ENCODE data around the gene IGFALS. TPM values are rescaled to one million over a fixed set of nuclear protein-coding genes. Genes with fewer than 3 reads are reported as not detected.

IGFALS gene
- total RNA-seq, 4 donors from 2014 or later, result 0.47 to 1.1 (median 0.67) TPM; not detected in 1

DNA sequence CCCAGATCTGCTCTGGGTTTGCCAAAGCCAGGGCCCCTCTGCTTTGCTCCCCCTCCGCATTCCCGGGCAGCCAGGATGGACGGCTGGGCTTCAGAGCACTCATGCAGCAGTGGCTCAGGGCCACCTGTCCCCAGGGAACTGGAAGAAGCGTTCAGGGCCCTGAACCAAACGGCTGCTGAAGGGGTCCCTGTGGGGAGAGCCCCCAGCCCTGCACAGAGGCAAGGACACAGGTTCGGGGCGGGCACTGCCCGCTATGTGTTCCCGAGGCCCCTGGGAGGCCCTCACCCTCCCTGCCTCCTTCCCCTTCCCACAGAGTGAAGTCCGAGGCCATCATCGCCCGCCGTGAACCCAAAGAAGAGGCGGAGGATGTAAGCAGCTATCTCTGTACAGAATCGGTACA is 32.6 kb downstream of the IGFALS start:
- 85 to 100% methylated on average over 2 to 4 of the region's 15 CpGs for WGBS, 2 donors (ENCODE audit: low coverage in 1 of 2)
- Histone ChIP-seq H3K27ac (no peak overlapping the region), H3K27me3 (no peaks in the 10 kb centered on the region), H3K36me3 (peaks cover 0 to 100% of the 10 kb centered on the region in 2 donors), H3K4me1 (peaks cover 0 to 12% (median 0%) of the 10 kb centered on the region in 3 donors), H3K9me3 (no peaks in the 10 kb centered on the region), H3K4me3 (no peak overlapping the region)
- no peak for TF ChIP-seq EP300 (IDR thresholded peaks at IDR 0.05)
- TF ChIP-seq, protein P1, sequence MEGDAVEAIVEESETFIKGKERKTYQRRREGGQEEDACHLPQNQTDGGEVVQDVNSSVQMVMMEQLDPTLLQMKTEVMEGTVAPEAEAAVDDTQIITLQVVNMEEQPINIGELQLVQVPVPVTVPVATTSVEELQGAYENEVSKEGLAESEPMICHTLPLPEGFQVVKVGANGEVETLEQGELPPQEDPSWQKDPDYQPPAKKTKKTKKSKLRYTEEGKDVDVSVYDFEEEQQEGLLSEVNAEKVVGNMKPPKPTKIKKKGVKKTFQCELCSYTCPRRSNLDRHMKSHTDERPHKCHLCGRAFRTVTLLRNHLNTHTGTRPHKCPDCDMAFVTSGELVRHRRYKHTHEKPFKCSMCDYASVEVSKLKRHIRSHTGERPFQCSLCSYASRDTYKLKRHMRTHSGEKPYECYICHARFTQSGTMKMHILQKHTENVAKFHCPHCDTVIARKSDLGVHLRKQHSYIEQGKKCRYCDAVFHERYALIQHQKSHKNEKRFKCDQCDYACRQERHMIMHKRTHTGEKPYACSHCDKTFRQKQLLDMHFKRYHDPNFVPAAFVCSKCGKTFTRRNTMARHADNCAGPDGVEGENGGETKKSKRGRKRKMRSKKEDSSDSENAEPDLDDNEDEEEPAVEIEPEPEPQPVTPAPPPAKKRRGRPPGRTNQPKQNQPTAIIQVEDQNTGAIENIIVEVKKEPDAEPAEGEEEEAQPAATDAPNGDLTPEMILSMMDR (IDR thresholded peaks at IDR 0.05), result no peak
- ATAC-seq, result no peak

DNA sequence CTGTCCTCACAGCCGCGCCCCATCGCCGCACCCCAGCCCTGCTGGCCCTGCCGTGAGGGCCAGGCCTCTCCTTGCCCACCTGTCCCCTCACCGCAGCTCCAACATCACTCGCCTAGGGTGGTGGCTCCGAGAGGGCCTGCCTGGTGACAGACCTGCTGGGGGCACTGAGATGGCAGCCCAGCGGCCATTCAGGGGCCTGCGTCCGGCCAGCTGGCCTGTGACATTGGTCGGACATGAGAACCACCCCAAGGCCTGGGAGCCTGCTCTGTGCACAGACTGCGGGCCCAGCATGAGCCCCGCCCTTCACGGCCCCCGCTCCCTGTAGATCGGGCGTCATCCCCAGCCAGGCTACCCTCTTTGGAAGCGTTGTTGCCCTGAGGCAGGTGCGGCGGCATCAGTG is 34.0 kb downstream of the IGFALS start:
- TF ChIP-seq POLR2A (IDR thresholded peaks at IDR 0.05) (no peak), EP300 (IDR thresholded peaks at IDR 0.05) (no peak), POLR2AphosphoS5 (IDR thresholded peaks at IDR 0.05) (no peak)
- TF ChIP-seq, protein P1 (IDR thresholded peaks at IDR 0.05), result no peak
- Histone ChIP-seq H3K27me3 (no peaks in the 10 kb centered on the region), H3K4me3 (no peak overlapping the region), H3K9me3 (no peaks in the 10 kb centered on the region), H3K4me1 (peaks cover 0 to 12% (median 0%) of the 10 kb centered on the region in 3 donors), H3K27ac (no peak overlapping the region), H3K36me3 (peaks cover 0 to 99% of the 10 kb centered on the region in 2 donors)
- no peak for ATAC-seq
- WGBS, 2 donors (ENCODE audit: low coverage in 1 of 2), result 100% methylated on average over 4 of the region's 21 CpGs; no CpG with 5 or more reads in 1 of the 2 donors

DNA sequence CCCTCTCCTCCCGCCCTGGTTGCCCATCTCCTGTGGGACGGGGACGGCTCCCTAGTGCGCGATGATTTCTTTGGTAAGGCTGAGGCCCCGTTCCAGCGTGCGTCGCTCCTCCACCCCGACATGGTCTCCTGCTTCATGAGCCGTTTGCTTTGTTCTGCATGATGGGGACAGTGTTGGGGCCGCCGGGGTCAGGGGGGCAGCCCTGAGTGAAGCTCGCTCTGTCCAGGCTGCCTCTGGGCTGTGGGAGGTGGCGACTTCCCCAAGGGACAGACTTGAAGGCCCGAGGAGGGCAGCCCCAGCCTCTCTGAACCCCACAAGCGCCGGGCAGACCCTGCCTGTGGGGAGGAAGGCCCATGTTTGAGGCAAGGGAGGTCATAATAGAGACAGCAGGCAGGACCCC is 34.6 kb downstream of the IGFALS start:
- H3K9me3 ChIP-seq, result no peaks in the 10 kb centered on the region
- ATAC-seq, result no peak
- 85% methylated on average over 10 of the region's 18 CpGs; no CpG with 5 or more reads in 1 of the 2 donors for WGBS, 2 donors (ENCODE audit: low coverage in 1 of 2)
- no peaks in the 10 kb centered on the region for H3K27me3 ChIP-seq
- peaks cover 0 to 99% of the 10 kb centered on the region in 2 donors for H3K36me3 ChIP-seq
- no peak overlapping the region for H3K27ac ChIP-seq
- TF ChIP-seq POLR2AphosphoS5 (IDR thresholded peaks at IDR 0.05) (no peak), POLR2A (IDR thresholded peaks at IDR 0.05) (no peak), EP300 (IDR thresholded peaks at IDR 0.05) (no peak)
- TF ChIP-seq, protein P1 (IDR thresholded peaks at IDR 0.05), result no peak
- peaks cover 0 to 11% (median 0%) of the 10 kb centered on the region in 3 donors for H3K4me1 ChIP-seq
- H3K4me3 ChIP-seq, result no peak overlapping the region

DNA sequence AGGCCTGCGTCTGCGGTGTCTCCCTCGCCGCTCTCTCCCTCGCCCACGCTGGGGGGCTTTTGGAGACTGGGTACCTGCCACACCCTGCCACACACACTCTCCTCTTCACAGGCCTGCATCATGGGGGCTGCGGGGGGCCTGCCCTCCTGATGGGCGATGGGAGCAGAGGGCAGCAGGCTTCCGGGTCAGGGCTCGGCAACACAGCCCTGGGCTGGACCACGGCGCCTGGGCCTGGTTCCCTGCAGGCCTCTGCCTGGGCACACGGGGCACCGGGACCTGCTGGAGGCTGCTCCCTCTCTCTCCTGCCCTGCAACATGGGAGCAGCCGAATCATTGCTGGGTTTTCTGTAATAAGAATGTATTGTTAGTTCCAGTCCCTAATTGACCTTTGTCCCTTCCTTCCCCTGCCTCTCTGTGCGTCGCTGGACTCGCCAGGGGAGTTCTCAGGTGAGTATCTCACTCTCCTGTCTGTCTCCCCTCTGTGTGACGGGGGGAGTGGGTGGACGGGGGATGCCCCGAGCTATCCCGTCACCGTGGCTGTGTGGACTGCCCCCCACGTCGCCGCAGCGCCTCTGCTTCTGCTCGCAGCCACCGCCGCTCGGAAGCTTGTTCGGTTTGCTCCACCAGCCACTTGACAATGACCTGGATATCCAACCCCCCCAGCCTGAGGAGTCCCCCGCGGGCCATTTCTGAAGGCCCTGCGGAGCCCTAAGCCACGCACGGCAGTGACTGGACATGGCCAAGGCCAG is 35.6 kb downstream of the IGFALS start:
- H3K27ac ChIP-seq, result no peak overlapping the region

More for the DNA sequence above, 35.6 kb downstream of the IGFALS start:
- WGBS, 2 donors (ENCODE audit: low coverage in 1 of 2), result 90 to 91% methylated on average over 12 to 18 of the region's 37 CpGs
- no peak for ATAC-seq
- Histone ChIP-seq H3K4me3 (no peak overlapping the region), H3K36me3 (peaks cover 0 to 98% of the 10 kb centered on the region in 2 donors), H3K9me3 (no peaks in the 10 kb centered on the region), H3K4me1 (peaks cover 0 to under 1% (median 0%) of the 10 kb centered on the region in 3 donors), H3K27me3 (no peaks in the 10 kb centered on the region)
- TF ChIP-seq EP300 (IDR thresholded peaks at IDR 0.05) (no peak), POLR2AphosphoS5 (IDR thresholded peaks at IDR 0.05) (no peak), POLR2A (IDR thresholded peaks at IDR 0.05) (no peak)
- TF ChIP-seq, protein P1 (IDR thresholded peaks at IDR 0.05), result no peak

Measured in gastroesophageal sphincter (tissue), 4 donors.